ENCODE results near the gene ROR2.

Gene ROR2

DNA sequence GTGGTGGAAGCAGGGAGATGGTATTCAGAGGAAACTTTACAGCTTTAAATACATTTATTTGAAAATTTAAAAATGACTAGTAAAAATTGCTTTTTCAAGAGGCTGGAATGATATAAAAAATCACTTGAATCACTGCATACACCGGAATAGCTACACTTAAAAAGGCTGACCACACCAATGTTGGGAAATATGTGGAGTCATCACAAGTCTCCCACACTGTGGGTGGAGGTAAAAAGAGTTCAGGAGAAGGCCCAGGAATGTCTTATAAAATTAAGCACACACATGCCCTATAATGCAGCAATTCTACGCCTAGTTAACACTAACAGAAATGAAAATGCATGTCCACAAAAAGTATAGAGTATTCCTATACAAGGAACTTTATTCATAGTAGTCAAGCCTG, 198.1 kb downstream of the ROR2 start:
- TF ChIP-seq EGR1 (IDR thresholded peaks at IDR 0.05) = no peak
- no peak for TF ChIP-seq ZBTB7A (IDR thresholded peaks at IDR 0.05; ENCODE audit: low read depth)
- no peak for TF ChIP-seq NFIC (IDR thresholded peaks at IDR 0.05)
- TF ChIP-seq YY1 (IDR thresholded peaks at IDR 0.05; ENCODE audit: low read depth) = no peak
- TF ChIP-seq, protein P1, sequence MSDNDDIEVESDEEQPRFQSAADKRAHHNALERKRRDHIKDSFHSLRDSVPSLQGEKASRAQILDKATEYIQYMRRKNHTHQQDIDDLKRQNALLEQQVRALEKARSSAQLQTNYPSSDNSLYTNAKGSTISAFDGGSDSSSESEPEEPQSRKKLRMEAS (IDR thresholded peaks at IDR 0.05) = no peak
- TF ChIP-seq RAD21 (IDR thresholded peaks at IDR 0.05; ENCODE audit: low read depth) = no peak
- TF ChIP-seq CREB1 (IDR thresholded peaks at IDR 0.05; ENCODE audit: low read depth) = no peak
- TF ChIP-seq, protein P2, sequence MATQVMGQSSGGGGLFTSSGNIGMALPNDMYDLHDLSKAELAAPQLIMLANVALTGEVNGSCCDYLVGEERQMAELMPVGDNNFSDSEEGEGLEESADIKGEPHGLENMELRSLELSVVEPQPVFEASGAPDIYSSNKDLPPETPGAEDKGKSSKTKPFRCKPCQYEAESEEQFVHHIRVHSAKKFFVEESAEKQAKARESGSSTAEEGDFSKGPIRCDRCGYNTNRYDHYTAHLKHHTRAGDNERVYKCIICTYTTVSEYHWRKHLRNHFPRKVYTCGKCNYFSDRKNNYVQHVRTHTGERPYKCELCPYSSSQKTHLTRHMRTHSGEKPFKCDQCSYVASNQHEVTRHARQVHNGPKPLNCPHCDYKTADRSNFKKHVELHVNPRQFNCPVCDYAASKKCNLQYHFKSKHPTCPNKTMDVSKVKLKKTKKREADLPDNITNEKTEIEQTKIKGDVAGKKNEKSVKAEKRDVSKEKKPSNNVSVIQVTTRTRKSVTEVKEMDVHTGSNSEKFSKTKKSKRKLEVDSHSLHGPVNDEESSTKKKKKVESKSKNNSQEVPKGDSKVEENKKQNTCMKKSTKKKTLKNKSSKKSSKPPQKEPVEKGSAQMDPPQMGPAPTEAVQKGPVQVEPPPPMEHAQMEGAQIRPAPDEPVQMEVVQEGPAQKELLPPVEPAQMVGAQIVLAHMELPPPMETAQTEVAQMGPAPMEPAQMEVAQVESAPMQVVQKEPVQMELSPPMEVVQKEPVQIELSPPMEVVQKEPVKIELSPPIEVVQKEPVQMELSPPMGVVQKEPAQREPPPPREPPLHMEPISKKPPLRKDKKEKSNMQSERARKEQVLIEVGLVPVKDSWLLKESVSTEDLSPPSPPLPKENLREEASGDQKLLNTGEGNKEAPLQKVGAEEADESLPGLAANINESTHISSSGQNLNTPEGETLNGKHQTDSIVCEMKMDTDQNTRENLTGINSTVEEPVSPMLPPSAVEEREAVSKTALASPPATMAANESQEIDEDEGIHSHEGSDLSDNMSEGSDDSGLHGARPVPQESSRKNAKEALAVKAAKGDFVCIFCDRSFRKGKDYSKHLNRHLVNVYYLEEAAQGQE (IDR thresholded peaks at IDR 0.05; ENCODE audit: low read depth) = no peak
- no peak for TF ChIP-seq TEAD4 (IDR thresholded peaks at IDR 0.05)
- TF ChIP-seq EP300 (IDR thresholded peaks at IDR 0.05; ENCODE audit: borderline replicate concordance) = no peak
- no peak for TF ChIP-seq FOXM1 (IDR thresholded peaks at IDR 0.05; ENCODE audit: borderline replicate concordance, low read depth)
- no peak for TF ChIP-seq TAF1 (IDR thresholded peaks at IDR 0.05; ENCODE audit: low read depth)
- TF ChIP-seq, protein P3, sequence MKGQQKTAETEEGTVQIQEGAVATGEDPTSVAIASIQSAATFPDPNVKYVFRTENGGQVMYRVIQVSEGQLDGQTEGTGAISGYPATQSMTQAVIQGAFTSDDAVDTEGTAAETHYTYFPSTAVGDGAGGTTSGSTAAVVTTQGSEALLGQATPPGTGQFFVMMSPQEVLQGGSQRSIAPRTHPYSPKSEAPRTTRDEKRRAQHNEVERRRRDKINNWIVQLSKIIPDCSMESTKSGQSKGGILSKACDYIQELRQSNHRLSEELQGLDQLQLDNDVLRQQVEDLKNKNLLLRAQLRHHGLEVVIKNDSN (IDR thresholded peaks at IDR 0.05) = no peak
- TF ChIP-seq TCF12 (IDR thresholded peaks at IDR 0.05; ENCODE audit: low read depth) = no peak

DNA sequence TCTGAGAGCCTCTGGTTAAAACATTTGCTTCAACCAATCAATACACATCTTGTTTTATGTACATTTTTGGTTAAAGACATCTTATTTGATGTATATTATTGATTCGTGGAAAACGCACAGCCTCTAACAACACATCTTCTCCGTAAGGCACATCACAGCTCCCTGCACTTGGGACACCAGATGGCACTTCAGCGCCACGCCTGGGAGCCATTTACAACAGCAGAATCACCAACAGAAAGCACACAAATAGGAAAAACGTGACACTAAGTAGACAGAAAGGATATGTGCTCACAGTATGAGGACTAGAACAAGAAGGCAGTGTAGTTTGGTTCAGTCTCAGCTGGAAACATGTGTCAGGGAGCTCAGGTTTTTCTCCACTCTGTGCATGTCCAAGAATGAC, 199.7 kb downstream of the ROR2 start:
- no peak for TF ChIP-seq ZBTB7A (IDR thresholded peaks at IDR 0.05; ENCODE audit: low read depth)
- no peak for TF ChIP-seq YY1 (IDR thresholded peaks at IDR 0.05; ENCODE audit: low read depth)

- no peak for TF ChIP-seq TAF1 (IDR thresholded peaks at IDR 0.05; ENCODE audit: low read depth)
- no peak for TF ChIP-seq CREB1 (IDR thresholded peaks at IDR 0.05; ENCODE audit: low read depth)
- TF ChIP-seq FOXM1 (IDR thresholded peaks at IDR 0.05; ENCODE audit: borderline replicate concordance, low read depth) = no peak
- TF ChIP-seq YY1 (IDR thresholded peaks at IDR 0.05; ENCODE audit: low read depth) = no peak
- no peak for TF ChIP-seq EP300 (IDR thresholded peaks at IDR 0.05; ENCODE audit: borderline replicate concordance)
- TF ChIP-seq NFIC (IDR thresholded peaks at IDR 0.05) = no peak
Observed at GRCh38 chr9:91746904-91747303, 203.1 kb downstream of the ROR2 start.

- TF ChIP-seq, protein P2 (IDR thresholded peaks at IDR 0.05; ENCODE audit: low read depth) = no peak
- no peak for TF ChIP-seq TAF1 (IDR thresholded peaks at IDR 0.05; ENCODE audit: low read depth)
- TF ChIP-seq TEAD4 (IDR thresholded peaks at IDR 0.05) = no peak
- TF ChIP-seq EGR1 (IDR thresholded peaks at IDR 0.05) = no peak
- no peak for TF ChIP-seq TCF12 (IDR thresholded peaks at IDR 0.05; ENCODE audit: low read depth)
- no peak for TF ChIP-seq NFIC (IDR thresholded peaks at IDR 0.05)
Observed at GRCh38 chr9:91746357-91746756, 203.7 kb downstream of the ROR2 start.

- no peak for TF ChIP-seq CEBPB (IDR thresholded peaks at IDR 0.05)
- TF ChIP-seq ZBTB7A (IDR thresholded peaks at IDR 0.05; ENCODE audit: low read depth) = no peak
- no peak for TF ChIP-seq FOXM1 (IDR thresholded peaks at IDR 0.05; ENCODE audit: borderline replicate concordance, low read depth)
Observed at GRCh38 chr9:91744114-91744513, 205.9 kb downstream of the ROR2 start.

DNA sequence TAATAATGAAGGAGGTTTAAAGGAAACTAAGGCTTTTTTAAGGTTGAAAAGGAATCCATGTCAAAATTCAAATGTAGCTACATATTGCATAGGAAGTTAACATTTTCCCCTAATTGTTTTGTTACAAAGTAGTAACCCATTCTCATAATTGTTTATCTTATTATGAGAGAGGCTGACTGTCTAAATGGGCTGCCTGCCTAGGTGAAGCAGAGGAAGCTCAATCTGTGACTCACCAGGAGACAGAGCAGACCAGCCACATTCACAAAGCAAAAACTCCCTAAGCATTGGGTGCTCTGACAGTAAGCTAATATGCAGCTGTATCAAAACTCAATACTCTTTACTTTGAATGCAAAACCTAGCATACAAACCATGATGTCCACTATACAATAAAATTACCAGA, 208.5 kb downstream of the ROR2 start:
- TF ChIP-seq EGR1 (IDR thresholded peaks at IDR 0.05) = no peak
- TF ChIP-seq NFIC (IDR thresholded peaks at IDR 0.05) = no peak
- no peak for TF ChIP-seq TAF1 (IDR thresholded peaks at IDR 0.05; ENCODE audit: low read depth)
- no peak for TF ChIP-seq YY1 (IDR thresholded peaks at IDR 0.05; ENCODE audit: low read depth)
- TF ChIP-seq TCF12 (IDR thresholded peaks at IDR 0.05; ENCODE audit: low read depth) = no peak
- TF ChIP-seq, protein P2 (IDR thresholded peaks at IDR 0.05; ENCODE audit: low read depth) = no peak
- no peak for TF ChIP-seq CEBPB (IDR thresholded peaks at IDR 0.05)
- no peak for TF ChIP-seq FOXM1 (IDR thresholded peaks at IDR 0.05; ENCODE audit: borderline replicate concordance, low read depth)
- no peak for TF ChIP-seq ZBTB7A (IDR thresholded peaks at IDR 0.05; ENCODE audit: low read depth)

Data from Ishikawa (cell line).